M059J (cell line): ENCODE results near the gene PDK3. TPM values are rescaled to one million over a fixed set of nuclear protein-coding genes. Genes with fewer than 3 reads are reported as not detected.

Experiments
- DNase-seq: peaks from one replicate; pipeline ENCODE4 v3.0.0-alpha.2; 2012; ENCODE audit warnings: low read depth
- total RNA-seq: library from RNA; depleted of rRNA; stranded (reverse); fragments of >200 nt; shearing (Covaris generic); gene quantifications from 2 replicates; pipeline ENCODE4 v1.2.3, GENCODE V29; 2014; rRNA removed

PDK3 gene
- total RNA-seq, 1 experiment from 2014 or later, result 18.5 TPM

DNA sequence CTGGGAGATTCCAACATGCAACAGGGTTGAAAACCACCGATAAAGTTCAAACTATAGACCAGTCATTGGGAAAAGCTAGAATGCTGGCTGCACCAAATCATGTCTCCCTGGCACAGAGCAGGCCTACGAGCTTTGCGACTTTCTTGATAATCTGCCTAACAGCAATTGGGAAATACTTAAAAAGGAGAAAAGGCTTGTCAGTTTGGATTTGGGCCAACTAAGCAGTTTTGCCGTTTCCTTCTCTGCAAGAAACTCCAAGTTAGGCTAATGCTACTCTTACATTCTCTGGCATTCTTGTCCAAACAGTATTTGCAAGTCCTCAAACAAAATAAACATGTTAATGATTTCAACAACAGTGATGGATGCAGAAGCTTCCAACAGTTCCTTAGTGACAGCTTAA, 87.9 kb downstream of the PDK3 start:
- DNase-seq, result no peak

DNA sequence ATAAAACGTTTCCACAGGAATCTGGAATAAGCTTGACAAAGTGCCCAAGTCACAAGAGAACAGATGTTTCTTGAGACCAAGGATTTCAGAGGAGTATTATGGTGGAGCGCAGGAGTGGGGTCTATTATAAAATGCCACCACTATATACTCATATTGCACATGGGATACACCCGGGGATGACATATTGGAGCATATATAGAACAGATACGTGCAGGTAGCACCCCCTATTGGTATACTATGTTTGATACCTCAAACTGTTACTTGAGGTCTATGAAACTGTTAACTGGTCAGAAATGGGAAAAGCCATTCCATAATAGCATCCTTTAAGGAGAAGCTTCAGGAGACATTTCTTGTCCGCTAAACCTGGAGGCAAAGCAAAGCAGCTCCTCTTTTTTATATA, 96.0 kb downstream of the PDK3 start:
- DNase-seq, result peak; percentile 26

DNA sequence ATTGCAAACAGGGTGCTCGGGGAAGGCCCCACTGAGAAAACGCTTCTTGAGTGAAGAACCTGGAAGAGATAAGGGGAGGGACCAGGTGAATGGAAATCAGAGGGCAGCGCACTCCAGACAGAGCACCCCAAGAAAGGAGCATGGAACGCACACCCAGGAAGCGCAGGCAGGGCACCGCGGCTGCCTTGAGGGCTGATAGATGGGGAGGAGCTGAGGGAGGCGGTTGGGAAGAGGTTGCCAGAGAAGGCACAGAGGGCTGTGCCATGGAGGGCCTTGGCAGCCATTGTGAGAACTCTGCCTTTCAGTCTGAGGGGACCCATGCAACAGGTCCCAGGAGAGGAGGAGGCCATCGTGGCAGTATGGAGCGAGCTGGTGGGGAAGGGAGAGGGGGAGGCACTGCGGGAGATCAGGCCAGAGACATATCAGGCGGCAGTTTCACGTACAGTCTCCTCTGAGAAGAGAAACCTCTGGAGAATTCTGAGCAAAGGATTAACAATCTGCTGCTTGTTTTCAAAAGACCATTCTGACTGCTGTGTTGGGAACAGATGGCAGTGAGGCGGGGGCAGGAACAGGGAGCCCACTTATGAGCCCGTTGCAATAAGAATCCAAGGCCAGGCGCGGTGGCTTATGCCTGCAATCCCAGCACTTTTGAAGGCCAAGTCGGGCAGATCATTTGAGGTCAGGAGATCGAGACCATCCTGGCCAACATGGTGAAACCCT, 98.4 kb downstream of the PDK3 start:
- no peak for DNase-seq

DNA sequence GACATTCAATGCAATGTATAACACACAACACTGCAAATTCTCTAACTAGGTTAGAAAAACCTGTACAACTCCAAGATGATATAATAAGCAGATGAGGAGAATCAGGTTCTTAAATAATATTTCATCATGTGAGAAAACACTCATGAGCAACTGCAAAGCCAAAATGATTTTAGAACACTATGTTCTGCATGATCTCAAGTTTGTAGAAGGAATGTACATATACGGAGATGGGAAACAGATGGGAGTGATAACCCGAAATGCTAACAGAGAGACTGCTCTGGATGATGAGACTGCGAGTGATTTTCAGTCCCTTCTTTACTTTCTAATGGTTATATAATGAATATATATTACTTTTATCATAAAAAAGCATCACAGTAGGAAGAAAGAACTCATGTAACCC, 101.2 kb downstream of the PDK3 start:
- DNase-seq, result no peak

GRCh38 chrX:24567169-24567568, 102.1 kb downstream of the PDK3 start:
- no peak for DNase-seq

GRCh38 chrX:24574743-24575142, 109.7 kb downstream of the PDK3 start:
- DNase-seq, result peak; percentile 3

DNA sequence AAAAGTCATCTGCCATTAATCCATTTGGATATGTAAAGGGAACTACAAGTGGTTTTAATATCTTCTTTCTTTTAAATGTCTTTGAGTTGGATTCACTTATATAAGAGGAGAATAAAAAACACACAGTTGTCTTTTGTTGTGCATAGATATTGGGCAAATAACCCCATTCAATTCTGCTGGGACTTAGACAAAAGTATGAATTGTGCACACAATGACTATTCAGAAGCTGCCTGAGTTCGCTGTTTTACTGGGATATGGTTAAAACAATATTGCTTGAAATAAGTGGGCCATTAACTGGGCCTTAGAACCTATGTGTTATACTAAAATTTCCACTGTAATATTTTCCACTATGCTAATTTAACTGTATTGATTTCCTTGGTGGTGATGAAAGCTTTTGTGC, 110.4 kb downstream of the PDK3 start:
- no peak for DNase-seq

DNA sequence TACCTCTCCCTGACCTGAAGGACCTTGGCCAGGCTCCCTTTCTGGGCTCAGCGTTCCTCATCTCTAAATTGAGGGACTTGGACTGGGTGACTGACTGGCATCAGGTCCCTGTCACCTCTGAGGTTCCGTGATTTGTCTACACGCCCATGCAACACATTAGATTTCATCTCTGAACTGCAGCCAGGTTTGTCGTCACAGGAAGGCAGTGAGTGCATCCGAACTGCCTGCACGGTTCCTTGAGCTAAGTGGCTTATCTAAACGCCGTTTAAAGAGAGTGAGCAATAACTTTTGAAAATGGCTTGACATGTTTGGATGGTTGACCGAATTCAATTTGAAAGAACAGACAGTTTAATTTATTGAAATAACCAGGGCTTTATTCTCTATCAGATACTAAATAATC, 112.0 kb downstream of the PDK3 start:
- DNase-seq, result no peak

Other genes with a start within 250 kb of the PDK3 start
- 0.17 TPM in 1 of 2 replicates, not detected in the other for gene SUPT20HL2, start 151.2 kb upstream of the PDK3 start, total RNA-seq
- not detected in 2 replicates for gene SUPT20HL1, start 104.6 kb upstream of the PDK3 start, total RNA-seq
- 0.57 and 4.6 TPM in 2 replicates for gene PCYT1B, start 182.1 kb downstream of the PDK3 start, total RNA-seq
- 20.7 and 32.8 TPM in 2 replicates for gene POLA1, start 228.6 kb downstream of the PDK3 start, total RNA-seq